Measurements from ENCODE around the gene REXO4. TPM values are rescaled to one million over a fixed set of nuclear protein-coding genes. Genes with fewer than 3 reads are reported as not detected.

The REXO4 gene
- total and polyA plus RNA-seq, 7 donors = 13.2 to 25.9 (median 18.3) TPM

DNA sequence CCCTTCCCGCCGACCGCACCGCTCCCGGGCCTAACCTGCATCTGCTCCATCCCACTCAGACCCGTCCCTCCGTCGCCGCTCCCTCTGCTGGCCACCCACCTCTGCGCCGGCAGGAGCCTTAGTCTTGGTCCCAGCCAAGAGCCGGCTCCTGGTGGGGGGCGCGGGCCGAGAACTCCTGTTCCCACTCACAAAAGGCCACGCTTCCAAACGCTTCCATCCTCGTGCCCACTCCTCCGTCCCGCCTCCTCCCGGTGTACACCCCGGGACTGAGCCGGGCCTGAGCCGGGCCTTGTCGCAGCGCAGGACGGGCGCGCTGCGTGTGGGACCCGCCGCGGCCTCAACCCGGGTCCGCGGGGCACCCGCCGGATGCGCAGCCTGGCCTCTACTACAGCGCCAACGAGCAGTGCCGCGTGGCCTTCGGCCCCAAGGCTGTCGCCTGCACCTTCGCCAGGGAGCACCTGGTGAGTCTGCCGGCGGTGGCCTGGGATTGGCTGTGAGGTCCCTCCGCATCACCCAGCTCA, 11.9 kb upstream of the REXO4 start:
- intact Hi-C loops (cut with DNase I) = no loop called here
- WGBS, 2 donors = 32 to 47% methylated on average over 49 of the region's 49 CpGs
- TF ChIP-seq, protein P1, sequence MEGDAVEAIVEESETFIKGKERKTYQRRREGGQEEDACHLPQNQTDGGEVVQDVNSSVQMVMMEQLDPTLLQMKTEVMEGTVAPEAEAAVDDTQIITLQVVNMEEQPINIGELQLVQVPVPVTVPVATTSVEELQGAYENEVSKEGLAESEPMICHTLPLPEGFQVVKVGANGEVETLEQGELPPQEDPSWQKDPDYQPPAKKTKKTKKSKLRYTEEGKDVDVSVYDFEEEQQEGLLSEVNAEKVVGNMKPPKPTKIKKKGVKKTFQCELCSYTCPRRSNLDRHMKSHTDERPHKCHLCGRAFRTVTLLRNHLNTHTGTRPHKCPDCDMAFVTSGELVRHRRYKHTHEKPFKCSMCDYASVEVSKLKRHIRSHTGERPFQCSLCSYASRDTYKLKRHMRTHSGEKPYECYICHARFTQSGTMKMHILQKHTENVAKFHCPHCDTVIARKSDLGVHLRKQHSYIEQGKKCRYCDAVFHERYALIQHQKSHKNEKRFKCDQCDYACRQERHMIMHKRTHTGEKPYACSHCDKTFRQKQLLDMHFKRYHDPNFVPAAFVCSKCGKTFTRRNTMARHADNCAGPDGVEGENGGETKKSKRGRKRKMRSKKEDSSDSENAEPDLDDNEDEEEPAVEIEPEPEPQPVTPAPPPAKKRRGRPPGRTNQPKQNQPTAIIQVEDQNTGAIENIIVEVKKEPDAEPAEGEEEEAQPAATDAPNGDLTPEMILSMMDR (IDR thresholded peaks at IDR 0.05) = no peak
- TF ChIP-seq POLR2A (IDR thresholded peaks at IDR 0.05) = no peak
- TF ChIP-seq POLR2AphosphoS5 (IDR thresholded peaks at IDR 0.05) = no peak
- TF ChIP-seq EP300 (IDR thresholded peaks at IDR 0.05) = no peak
- DNase-seq = no peak
- Histone ChIP-seq H3K36me3 (no peaks in the 10 kb centered on the region), H3K4me3 (no peak overlapping the region), H3K27ac (no peak overlapping the region), H3K4me1 (peaks cover 0 to 18% (median 16%) of the 10 kb centered on the region in 4 donors), H3K9me3 (no peaks in the 10 kb centered on the region), H3K27me3 (peaks cover 11 to 51% (median 27%) of the 10 kb centered on the region in 3 donors)

DNA sequence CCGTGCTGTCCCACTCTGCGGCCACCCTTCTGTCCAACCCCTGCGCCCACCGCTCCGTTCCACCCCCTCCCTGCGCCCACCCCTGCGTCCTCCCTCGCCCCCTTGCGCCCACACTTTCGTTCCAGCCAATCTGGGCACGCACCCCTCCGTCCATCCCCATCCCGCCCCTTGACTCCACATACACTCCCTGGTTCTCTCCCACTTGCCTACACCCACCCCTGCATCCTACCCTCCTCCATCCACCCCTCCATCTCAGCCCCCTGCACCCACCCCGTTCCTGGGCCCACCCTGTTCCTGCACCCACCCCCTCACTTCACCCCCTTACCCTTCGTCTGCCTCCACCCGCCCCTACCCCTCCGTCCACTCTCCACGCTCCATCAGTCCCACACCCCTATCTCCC, 11.4 kb upstream of the REXO4 start:
- DNase-seq = no peak
- TF ChIP-seq, protein P1 (IDR thresholded peaks at IDR 0.05) = no peak
- Histone ChIP-seq H3K36me3 (no peaks in the 10 kb centered on the region), H3K27ac (no peak overlapping the region), H3K4me1 (peaks cover 0 to 18% (median 16%) of the 10 kb centered on the region in 4 donors), H3K9me3 (no peaks in the 10 kb centered on the region), H3K4me3 (peak overlapping the region in 1 of 4 donors; percentile 14), H3K27me3 (peaks cover 11 to 55% (median 27%) of the 10 kb centered on the region in 3 donors)
- 6 to 8% methylated on average over 18 of the region's 18 CpGs for whole genome bisulfite sequencing, 2 donors
- intact Hi-C loops (cut with DNase I) = no loop called here

DNA sequence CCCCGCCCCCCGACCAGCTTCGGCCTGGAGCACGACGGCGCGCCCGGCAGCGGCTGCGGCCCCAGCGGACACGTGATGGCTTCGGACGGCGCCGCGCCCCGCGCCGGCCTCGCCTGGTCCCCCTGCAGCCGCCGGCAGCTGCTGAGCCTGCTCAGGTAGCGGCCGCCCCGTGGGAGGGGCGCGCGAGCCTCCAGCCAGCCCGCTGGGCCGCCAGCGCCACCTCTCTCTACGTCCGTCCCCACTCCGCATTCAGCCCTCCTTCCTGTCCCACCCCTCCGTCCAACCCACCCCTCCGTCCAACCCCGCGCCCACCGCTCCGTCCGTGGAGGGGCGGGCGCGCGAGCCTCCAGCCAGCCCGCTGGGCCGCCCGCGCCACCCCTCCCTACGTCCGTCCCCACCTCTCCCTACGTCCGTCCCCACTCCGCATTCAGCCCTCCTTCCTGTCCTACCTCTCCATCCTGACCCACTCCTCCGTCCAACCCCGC, 10.8 kb upstream of the REXO4 start:
- TF ChIP-seq POLR2A (IDR thresholded peaks at IDR 0.05) (no peak), POLR2AphosphoS5 (IDR thresholded peaks at IDR 0.05) (no peak), EP300 (IDR thresholded peaks at IDR 0.05) (no peak)
- TF ChIP-seq, protein P1 (IDR thresholded peaks at IDR 0.05) = no peak
- peaks cover 11 to 59% (median 27%) of the 10 kb centered on the region in 3 donors for H3K27me3 ChIP-seq
- intact Hi-C loops (cut with DNase I) = no loop called here

DNA sequence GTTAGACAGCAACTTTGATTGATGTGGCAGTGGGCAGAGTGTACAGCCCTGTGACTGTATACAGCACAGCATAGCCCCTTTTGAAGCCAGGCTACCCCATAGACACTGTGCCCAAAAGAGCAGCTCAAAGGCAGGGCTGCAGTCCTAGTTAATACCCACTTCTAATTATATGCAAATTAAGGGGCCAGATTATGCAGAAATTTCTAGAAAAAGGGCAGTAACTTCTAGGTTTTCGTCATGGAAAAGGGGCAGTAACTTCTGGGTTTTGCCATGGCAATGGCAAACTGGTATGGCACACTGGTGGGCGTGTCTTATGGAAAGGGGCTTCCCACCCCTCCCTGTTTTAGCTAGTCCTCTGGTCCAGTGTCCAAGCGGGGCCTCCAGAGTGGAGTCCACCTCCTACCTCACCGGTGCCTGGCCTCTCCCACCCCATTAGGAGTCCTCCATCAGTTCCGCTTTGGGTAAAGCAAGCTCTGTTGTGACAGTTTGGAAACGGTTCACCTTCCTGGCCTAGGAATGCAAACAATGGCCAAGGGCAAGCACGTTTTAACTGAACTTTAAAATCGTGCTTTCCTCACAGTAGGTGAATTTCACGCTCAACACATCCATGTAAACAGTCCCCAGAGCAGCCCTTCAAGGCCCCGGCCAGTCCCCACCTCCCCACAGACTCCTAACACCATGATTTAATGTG, 10.0 kb upstream of the REXO4 start:
- Histone ChIP-seq H3K4me3 (no peak overlapping the region), H3K9me3 (no peaks in the 10 kb centered on the region), H3K36me3 (no peaks in the 10 kb centered on the region), H3K4me1 (peaks cover 0 to 18% (median 16%) of the 10 kb centered on the region in 4 donors), H3K27ac (no peak overlapping the region), H3K27me3 (peaks cover 11 to 63% (median 27%) of the 10 kb centered on the region in 3 donors)
- no peak for TF ChIP-seq POLR2A (IDR thresholded peaks at IDR 0.05)
- TF ChIP-seq POLR2AphosphoS5 (IDR thresholded peaks at IDR 0.05) = no peak
- no peak for TF ChIP-seq EP300 (IDR thresholded peaks at IDR 0.05)
- TF ChIP-seq, protein P1 (IDR thresholded peaks at IDR 0.05) = no peak
- intact Hi-C loops (cut with DNase I) = no loop called here
- DNase-seq = no peak
- 56 to 61% methylated on average over 10 of the region's 10 CpGs for WGBS, 2 donors

More for the DNA sequence above, 10.8 kb upstream of the REXO4 start:
- Histone ChIP-seq H3K27ac (no peak overlapping the region), H3K4me3 (peak overlapping the region in 3 of 4 donors; percentile 14 to 35 (median 32)), H3K9me3 (no peaks in the 10 kb centered on the region), H3K36me3 (no peaks in the 10 kb centered on the region), H3K4me1 (peaks cover 0 to 18% (median 16%) of the 10 kb centered on the region in 4 donors)
- WGBS, 2 donors = 1% methylated on average over 57 of the region's 57 CpGs
- DNase-seq = no peak

All from sigmoid colon (tissue), 7 donors.